OCI-LY1 (cell line): ENCODE results near the gene RTL10.

Experiments
- EZH2 ChIP-seq: fragments of 200-600 bp; sonication (generic), shearing (Covaris generic); IDR thresholded peaks from 2 replicates; pipeline ENCODE4 v1.8.0; 2017; ENCODE audit warnings: borderline replicate concordance, mixed run types, mild to moderate bottlenecking, antibody characterized with exemption, low read length, moderate library complexity, mixed read lengths
- TF ChIP-seq, protein P1 (sequence below): fragments of 200-600 bp; sonication (generic), shearing (Covaris generic); IDR thresholded peaks from 2 replicates; pipeline ENCODE4 v1.5.1; 2017; ENCODE audit warnings: mild to moderate bottlenecking, antibody characterized with exemption, low read length, moderate library complexity, mixed read lengths

DNA sequence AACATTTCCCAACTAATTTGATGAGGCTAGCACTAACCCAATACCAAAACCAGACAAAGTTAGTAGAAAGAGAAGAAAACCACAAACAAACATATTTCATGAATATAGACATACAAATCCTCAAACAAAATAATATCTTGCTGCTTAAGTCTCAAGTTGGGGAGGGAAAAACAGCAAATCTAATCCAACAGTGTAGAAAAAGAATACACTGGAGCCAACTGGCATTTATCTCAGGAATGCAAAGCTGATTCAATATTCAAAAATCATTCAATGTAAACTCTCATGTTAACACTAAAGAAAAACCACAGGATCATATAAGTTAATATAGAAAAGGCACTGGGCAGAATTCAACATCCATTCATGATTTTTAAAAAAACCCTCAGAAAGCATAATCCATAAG lies 18.2 kb downstream of the RTL10 start:
- TF ChIP-seq, protein P1, sequence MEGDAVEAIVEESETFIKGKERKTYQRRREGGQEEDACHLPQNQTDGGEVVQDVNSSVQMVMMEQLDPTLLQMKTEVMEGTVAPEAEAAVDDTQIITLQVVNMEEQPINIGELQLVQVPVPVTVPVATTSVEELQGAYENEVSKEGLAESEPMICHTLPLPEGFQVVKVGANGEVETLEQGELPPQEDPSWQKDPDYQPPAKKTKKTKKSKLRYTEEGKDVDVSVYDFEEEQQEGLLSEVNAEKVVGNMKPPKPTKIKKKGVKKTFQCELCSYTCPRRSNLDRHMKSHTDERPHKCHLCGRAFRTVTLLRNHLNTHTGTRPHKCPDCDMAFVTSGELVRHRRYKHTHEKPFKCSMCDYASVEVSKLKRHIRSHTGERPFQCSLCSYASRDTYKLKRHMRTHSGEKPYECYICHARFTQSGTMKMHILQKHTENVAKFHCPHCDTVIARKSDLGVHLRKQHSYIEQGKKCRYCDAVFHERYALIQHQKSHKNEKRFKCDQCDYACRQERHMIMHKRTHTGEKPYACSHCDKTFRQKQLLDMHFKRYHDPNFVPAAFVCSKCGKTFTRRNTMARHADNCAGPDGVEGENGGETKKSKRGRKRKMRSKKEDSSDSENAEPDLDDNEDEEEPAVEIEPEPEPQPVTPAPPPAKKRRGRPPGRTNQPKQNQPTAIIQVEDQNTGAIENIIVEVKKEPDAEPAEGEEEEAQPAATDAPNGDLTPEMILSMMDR = no peak
- no peak for TF ChIP-seq EZH2
